Measurements from ENCODE around the gene GPR42.

Gene GPR42

DNA sequence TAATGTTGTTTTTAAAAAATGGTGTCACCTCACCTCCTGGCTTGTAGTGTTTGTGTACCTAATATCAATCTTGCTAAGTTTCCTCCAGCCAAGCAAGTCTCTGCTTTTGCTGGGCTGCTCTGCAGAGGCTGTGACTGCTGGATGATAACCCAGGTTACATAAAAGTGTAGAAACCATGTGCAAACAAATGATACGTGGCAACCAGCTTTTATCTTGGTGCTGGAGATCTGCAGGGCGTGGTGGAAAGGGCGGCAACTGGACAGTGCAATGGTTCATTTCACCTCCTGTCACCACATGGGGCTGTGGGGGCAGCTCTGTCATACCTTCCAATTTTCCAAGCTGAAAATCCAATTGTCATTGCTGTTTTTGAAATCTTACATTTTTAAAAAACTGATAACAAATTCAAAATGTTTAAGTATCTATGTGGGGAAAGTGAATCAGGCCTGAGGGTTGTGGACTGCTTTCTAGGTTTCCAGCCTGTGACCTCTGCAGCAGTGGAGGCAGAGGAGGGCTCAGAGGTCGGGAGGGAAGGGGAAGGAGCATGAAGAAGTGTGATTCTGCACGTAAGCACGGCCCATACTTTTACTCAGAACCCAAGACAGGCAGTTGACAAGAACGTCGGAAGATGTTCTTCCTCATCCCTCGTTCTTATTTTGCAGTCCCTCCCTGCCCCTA lies 9.7 kb downstream of the GPR42 start:
- Histone ChIP-seq H3K4me1 (ENCODE audit: insufficient read depth, insufficient read length) (peaks cover 2% of the 10 kb centered on the region), H3K9me3 (ENCODE audit: insufficient read depth, low read length) (peaks cover 11% of the 10 kb centered on the region), H3K27me3 (ENCODE audit: insufficient read depth, insufficient read length) (no peaks in the 10 kb centered on the region), H3K36me3 (ENCODE audit: insufficient read depth, insufficient read length, low read length) (no peaks in the 10 kb centered on the region), H3K9ac (ENCODE audit: insufficient read length, low read depth) (no peak overlapping the region), H3K4me3 (ENCODE audit: insufficient read length, low read depth) (no peak overlapping the region)
- TF ChIP-seq ZNF274 (IDR thresholded peaks at IDR 0.05; ENCODE audit: low read depth, low read length): no peak
- no peak for TF ChIP-seq SUZ12 (IDR thresholded peaks at IDR 0.05; ENCODE audit: extremely low read depth, insufficient read depth, insufficient read length)
- TF ChIP-seq YY1 (IDR thresholded peaks at IDR 0.05; ENCODE audit: insufficient read depth, insufficient read length): no peak
- DNase-seq (ENCODE audit: low read depth, low spot score): no peak

DNA sequence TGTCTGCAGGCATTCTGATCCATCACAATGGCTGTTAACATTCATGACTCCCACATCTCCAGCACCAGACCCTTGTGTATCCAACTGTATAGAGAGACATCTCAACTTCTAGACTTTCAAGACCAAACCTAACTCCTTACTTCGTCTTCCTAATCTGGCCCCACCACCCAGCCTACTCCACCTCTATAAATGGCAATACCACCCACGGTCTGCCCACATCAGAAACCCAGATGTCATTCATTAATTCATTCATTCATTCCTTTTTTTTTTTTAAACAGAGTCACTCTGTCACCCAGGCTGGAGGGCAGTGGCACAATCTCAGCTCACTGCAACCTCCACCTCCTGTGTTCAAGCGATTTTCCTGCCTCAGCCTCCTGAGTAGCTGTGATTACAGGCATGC lies 10.4 kb downstream of the GPR42 start:
- DNase-seq (ENCODE audit: low read depth, low spot score): no peak
- Histone ChIP-seq H3K9me3 (ENCODE audit: insufficient read depth, low read length) (peaks cover 18% of the 10 kb centered on the region), H3K9ac (ENCODE audit: insufficient read length, low read depth) (no peak overlapping the region), H3K4me3 (ENCODE audit: insufficient read length, low read depth) (no peak overlapping the region), H3K4me1 (ENCODE audit: insufficient read depth, insufficient read length) (peaks cover 2% of the 10 kb centered on the region), H3K27me3 (ENCODE audit: insufficient read depth, insufficient read length) (no peaks in the 10 kb centered on the region), H3K36me3 (ENCODE audit: insufficient read depth, insufficient read length, low read length) (no peaks in the 10 kb centered on the region)
- TF ChIP-seq YY1 (IDR thresholded peaks at IDR 0.05; ENCODE audit: insufficient read depth, insufficient read length) (no peak), SUZ12 (IDR thresholded peaks at IDR 0.05; ENCODE audit: extremely low read depth, insufficient read depth, insufficient read length) (no peak), ZNF274 (IDR thresholded peaks at IDR 0.05; ENCODE audit: low read depth, low read length) (no peak)

DNA sequence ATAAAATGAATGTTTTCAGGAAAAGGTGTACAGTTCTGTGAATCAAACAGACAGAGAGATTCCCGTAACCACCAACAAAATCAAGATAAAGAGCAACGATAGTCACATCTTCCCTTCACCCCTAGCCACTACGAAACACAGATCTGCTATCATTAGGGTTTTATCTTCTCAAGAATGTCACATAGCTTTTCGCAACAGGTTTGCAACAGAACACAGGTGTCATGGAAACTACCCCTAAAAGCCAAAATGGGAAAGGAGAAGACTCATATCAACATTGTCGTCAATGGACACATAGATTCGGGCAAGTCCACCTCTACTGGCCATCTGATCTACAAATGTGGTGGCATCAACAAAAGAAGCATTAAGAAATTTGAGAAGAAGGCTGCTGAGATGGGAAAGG lies 11.1 kb downstream of the GPR42 start:
- Histone ChIP-seq H3K36me3 (ENCODE audit: insufficient read depth, insufficient read length, low read length) (no peaks in the 10 kb centered on the region), H3K4me1 (ENCODE audit: insufficient read depth, insufficient read length) (peaks cover 2% of the 10 kb centered on the region), H3K9me3 (ENCODE audit: insufficient read depth, low read length) (peaks cover 24% of the 10 kb centered on the region), H3K27me3 (ENCODE audit: insufficient read depth, insufficient read length) (no peaks in the 10 kb centered on the region), H3K9ac (ENCODE audit: insufficient read length, low read depth) (no peak overlapping the region), H3K4me3 (ENCODE audit: insufficient read length, low read depth) (no peak overlapping the region)
- TF ChIP-seq YY1 (IDR thresholded peaks at IDR 0.05; ENCODE audit: insufficient read depth, insufficient read length) (no peak), SUZ12 (IDR thresholded peaks at IDR 0.05; ENCODE audit: extremely low read depth, insufficient read depth, insufficient read length) (no peak), ZNF274 (IDR thresholded peaks at IDR 0.05; ENCODE audit: low read depth, low read length) (no peak)
- no peak for DNase-seq (ENCODE audit: low read depth, low spot score)

DNA sequence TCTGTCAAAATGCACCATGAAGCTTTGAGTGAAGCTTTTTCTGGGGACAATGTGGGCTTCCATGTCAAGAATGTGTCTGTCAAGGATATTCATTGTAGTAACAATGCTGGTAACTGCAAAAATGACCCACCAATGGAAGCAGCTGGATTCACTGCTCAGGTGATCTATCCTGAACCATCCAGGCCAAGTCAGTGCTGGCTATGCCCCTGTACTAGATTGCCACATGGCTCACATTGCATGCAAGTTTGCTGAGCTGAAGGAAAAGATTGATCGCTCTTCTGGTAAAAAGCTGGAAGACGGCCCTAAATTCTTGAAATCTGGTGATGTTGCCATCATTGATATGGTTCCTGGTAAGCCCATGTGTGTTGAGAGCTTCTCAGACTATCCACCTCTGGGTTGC lies 12.7 kb downstream of the GPR42 start:
- TF ChIP-seq SUZ12 (IDR thresholded peaks at IDR 0.05; ENCODE audit: extremely low read depth, insufficient read depth, insufficient read length) (no peak), YY1 (IDR thresholded peaks at IDR 0.05; ENCODE audit: insufficient read depth, insufficient read length) (no peak), ZNF274 (IDR thresholded peaks at IDR 0.05; ENCODE audit: low read depth, low read length) (no peak)
- H3K9me3 ChIP-seq (ENCODE audit: insufficient read depth, low read length): peaks cover 34% of the 10 kb centered on the region
- H3K9ac ChIP-seq (ENCODE audit: insufficient read length, low read depth): no peak overlapping the region
- no peaks in the 10 kb centered on the region for H3K4me1 ChIP-seq (ENCODE audit: insufficient read depth, insufficient read length)
- no peaks in the 10 kb centered on the region for H3K27me3 ChIP-seq (ENCODE audit: insufficient read depth, insufficient read length)
- H3K36me3 ChIP-seq (ENCODE audit: insufficient read depth, insufficient read length, low read length): no peaks in the 10 kb centered on the region
- no peak for DNase-seq (ENCODE audit: low read depth, low spot score)
- no peak overlapping the region for H3K4me3 ChIP-seq (ENCODE audit: insufficient read length, low read depth)

GRCh38 chr19:35388277-35389054 lies 17.6 kb downstream of the GPR42 start:
- Histone ChIP-seq H3K27me3 (ENCODE audit: insufficient read depth, insufficient read length) (no peaks in the 10 kb centered on the region), H3K36me3 (ENCODE audit: insufficient read depth, insufficient read length, low read length) (no peaks in the 10 kb centered on the region), H3K4me3 (ENCODE audit: insufficient read length, low read depth) (no peak overlapping the region), H3K4me1 (ENCODE audit: insufficient read depth, insufficient read length) (peaks cover 2% of the 10 kb centered on the region), H3K9ac (ENCODE audit: insufficient read length, low read depth) (no peak overlapping the region), H3K9me3 (ENCODE audit: insufficient read depth, low read length) (peaks cover 41% of the 10 kb centered on the region)
- DNase-seq (ENCODE audit: low read depth, low spot score): no peak
- TF ChIP-seq ZNF274 (IDR thresholded peaks at IDR 0.05; ENCODE audit: low read depth, low read length) (no peak), YY1 (IDR thresholded peaks at IDR 0.05; ENCODE audit: insufficient read depth, insufficient read length) (no peak), SUZ12 (IDR thresholded peaks at IDR 0.05; ENCODE audit: extremely low read depth, insufficient read depth, insufficient read length) (no peak)

GRCh38 chr19:35389192-35389861 lies 18.5 kb downstream of the GPR42 start:
- DNase-seq (ENCODE audit: low read depth, low spot score): no peak
- no peak overlapping the region for H3K4me3 ChIP-seq (ENCODE audit: insufficient read length, low read depth)
- no peak overlapping the region for H3K9ac ChIP-seq (ENCODE audit: insufficient read length, low read depth)
- TF ChIP-seq YY1 (IDR thresholded peaks at IDR 0.05; ENCODE audit: insufficient read depth, insufficient read length): no peak
- TF ChIP-seq SUZ12 (IDR thresholded peaks at IDR 0.05; ENCODE audit: extremely low read depth, insufficient read depth, insufficient read length): no peak
- no peaks in the 10 kb centered on the region for H3K36me3 ChIP-seq (ENCODE audit: insufficient read depth, insufficient read length, low read length)
- no peaks in the 10 kb centered on the region for H3K27me3 ChIP-seq (ENCODE audit: insufficient read depth, insufficient read length)
- H3K9me3 ChIP-seq (ENCODE audit: insufficient read depth, low read length): peaks cover 41% of the 10 kb centered on the region
- peaks cover 2% of the 10 kb centered on the region for H3K4me1 ChIP-seq (ENCODE audit: insufficient read depth, insufficient read length)

All from NT2/D1 (cell line).